BJ (cell line): ENCODE data around the gene GPC6. TPM values are rescaled to one million over a fixed set of nuclear protein-coding genes. Genes with fewer than 3 reads are reported as not detected.

Source experiments
- CTCF ChIA-PET: fragments of 350-600 bp; formaldehyde crosslinking; extraction: SDS; loops from one replicate; lab custom pipeline; 2021; ENCODE audit warnings: antibody characterized with exemption, inconsistent platforms; lab: Yijun Ruan, JAX
- POLR2A ChIA-PET: fragments of 300-600 bp; sonication (Branson Sonifier 250); formaldehyde crosslinking; extraction: SDS; loops from one replicate; lab custom pipeline; 2021; ENCODE audit warnings: antibody characterized with exemption; lab: Charles Lee
- DNase-seq: peaks from one replicate; pipeline ENCODE4 v3.0.0-alpha.2; 2011; ENCODE audit warnings: low read depth
- H3K27me3 ChIP-seq: 2 replicates; pipeline ENCODE4 v1.6.0; 2011; ENCODE audit warnings: low read length; ENCODE audit not compliant: control insufficient read depth, insufficient read depth
- H3K36me3 ChIP-seq: 2 replicates; pipeline ENCODE4 v1.5.1; 2011; ENCODE audit warnings: low read length; ENCODE audit not compliant: control insufficient read depth, insufficient read depth
- H3K4me3 ChIP-seq: 2 replicates; pipeline ENCODE4 v1.5.1; 2011; ENCODE audit warnings: low read depth, mild to moderate bottlenecking, control low read depth, low read length
- CTCF ChIP-seq: IDR thresholded peaks from 2 replicates; pipeline ENCODE4 v1.5.1; 2011; ENCODE audit warnings: low read depth, mild to moderate bottlenecking, control low read depth, inconsistent platforms, low read length, moderate library complexity; ENCODE audit not compliant: insufficient read depth
- polyA plus RNA-seq: library from polyadenylated mRNA; depleted of rRNA; stranded (reverse); fragments of >200 nt; gene quantifications from 2 replicates; pipeline ENCODE4 v1.2.3, GENCODE V29; 2011

Gene GPC6
- polyA plus RNA-seq, 1 experiment = 23.0 TPM

GRCh38 chr13:93967286-93967685 lies 740.7 kb downstream of the GPC6 start:
- DNase-seq = no peak
- no peaks in the 10 kb centered on the region for H3K36me3 ChIP-seq
- no peak for TF ChIP-seq CTCF
- CTCF ChIA-PET = interaction anchor here (1.1 kb wide), 1 partner anchor 69 kb away, joined by 3 read pairs; no protein-coding TSS in a partner anchor
- no peak overlapping the region for H3K4me3 ChIP-seq
- H3K27me3 ChIP-seq = no peaks in the 10 kb centered on the region
- POLR2A ChIA-PET = no interaction called here

GRCh38 chr13:93975242-93975641 lies 748.6 kb downstream of the GPC6 start:
- CTCF ChIA-PET = no interaction called here
- TF ChIP-seq CTCF = no peak
- Histone ChIP-seq H3K27me3 (no peaks in the 10 kb centered on the region), H3K4me3 (no peak overlapping the region), H3K36me3 (no peaks in the 10 kb centered on the region)
- no peak for DNase-seq
- POLR2A ChIA-PET = no interaction called here

DNA sequence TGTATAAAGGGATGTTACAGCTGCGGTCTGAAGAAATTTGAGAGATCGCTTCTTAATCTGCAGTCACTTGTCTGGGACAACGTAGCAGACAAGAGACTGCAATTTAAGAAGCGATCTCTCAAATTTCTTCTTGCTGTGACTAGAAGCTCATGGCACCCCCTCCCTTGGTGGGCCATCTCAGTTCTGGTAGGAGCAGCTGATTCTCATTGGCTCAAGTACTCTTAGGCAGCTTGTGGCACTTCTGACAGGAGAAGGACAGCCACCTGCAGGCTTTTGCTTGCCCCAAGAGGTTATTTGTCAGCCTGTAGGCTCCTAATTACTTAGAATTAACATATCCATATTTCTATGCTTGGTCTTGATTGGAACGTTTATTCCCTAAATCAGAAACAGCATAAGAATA lies 749.9 kb downstream of the GPC6 start:
- Histone ChIP-seq H3K36me3 (no peaks in the 10 kb centered on the region), H3K4me3 (no peak overlapping the region), H3K27me3 (no peaks in the 10 kb centered on the region)
- POLR2A ChIA-PET = no interaction called here
- DNase-seq = no peak
- TF ChIP-seq CTCF = no peak
- CTCF ChIA-PET = no interaction called here

GRCh38 chr13:93977986-93978385 lies 751.4 kb downstream of the GPC6 start:
- Histone ChIP-seq H3K27me3 (no peaks in the 10 kb centered on the region), H3K36me3 (no peaks in the 10 kb centered on the region), H3K4me3 (no peak overlapping the region)
- DNase-seq = no peak
- POLR2A ChIA-PET = no interaction called here
- no peak for TF ChIP-seq CTCF
- CTCF ChIA-PET = no interaction called here

- DNase-seq = no peak
- Histone ChIP-seq H3K4me3 (no peak overlapping the region), H3K27me3 (no peaks in the 10 kb centered on the region), H3K36me3 (no peaks in the 10 kb centered on the region)
- CTCF ChIA-PET = no interaction called here
- no peak for TF ChIP-seq CTCF
- POLR2A ChIA-PET = interaction anchor here (0.8 kb wide), 1 partner anchor 113 kb away, joined by 4 read pairs; no protein-coding TSS in a partner anchor
Measured at GRCh38 chr13:93981426-93981977, 754.9 kb downstream of the GPC6 start.
